Right cardiac atrium (tissue), 5 donors: Measurements from ENCODE around the gene MST1. TPM values are rescaled to one million over a fixed set of nuclear protein-coding genes. Genes with fewer than 3 reads are reported as not detected.

Source experiments
- ATAC-seq, 2 donors: fragments of 200-7000 bp; cut with Tn5 transposase; one replicate each; pipeline versions ENCODE4 v1.8.0 to v1.9.1; 2020; ENCODE audit warnings: moderate library complexity in 2 of 2, mild to moderate bottlenecking in 1 of 2
- DNase-seq, 3 donors: peaks; one replicate each; pipeline ENCODE4 v3.0.0-alpha.2; 2020
- H3K27ac ChIP-seq: one replicate; pipeline ENCODE4 v1.5.1; 2013; ENCODE audit warnings: mild to moderate bottlenecking, low read length, control low read depth, moderate library complexity
- H3K27me3 ChIP-seq: one replicate; pipeline ENCODE4 v1.6.1; 2013; ENCODE audit not compliant: control insufficient read depth, insufficient read depth
- H3K4me1 ChIP-seq: one replicate; pipeline ENCODE4 v1.6.1; 2013; ENCODE audit warnings: low read length; ENCODE audit not compliant: control insufficient read depth, insufficient read depth
- H3K4me3 ChIP-seq: one replicate; pipeline ENCODE4 v1.5.1; 2013; ENCODE audit warnings: low read length, control low read depth
- H3K9me3 ChIP-seq: one replicate; pipeline ENCODE4 v1.6.1; 2013; ENCODE audit warnings: low read length; ENCODE audit not compliant: control insufficient read depth
- WGBS: extraction: QIAGEN DNeasy Blood & Tissue Kit; methylation state at CpG from one replicate; pipeline ENCODE4 v1.1.7; 2013; 5-methylcytosine and 5-hydroxymethylcytosine counted together
- intact Hi-C, 4 donors: fragments of 100-400 bp; cut with DNase I; formaldehyde crosslinking; loops; one replicate each; pipeline versions ENCODE4 v1.11.0 to v1.14.0; 2022 to 2023
- polyA plus RNA-seq: library from polyadenylated mRNA; stranded (reverse); fragments of 200-250 nt; gene quantifications from one replicate; pipeline ENCODE4 v1.2.3, GENCODE V29; 2013
- total RNA-seq, 4 donors: library from RNA; stranded (reverse); fragmentation: NEBNext Ultra II Directional; extraction: Animal tissue kit (Norgen Biotek cat#: 25700); gene quantifications; one replicate each; pipeline ENCODE4 v1.2.1, GENCODE V29; 2021
- donor health status: healthy with polysubstance abuse.
- donor health status: DM: no; HTN: yes; CAD: no.
- donor health status: DM: no; HTN: no; CAD: no.
- donor health status: DM: no; HTN: yes; CAD: no; lungs with severe emphysema.
- donor health status: DM: yes; HTN: yes; CAD: no.

The MST1 gene
- total and polyA plus RNA-seq, 5 donors, result 3.5 to 7.5 (median 6.2) TPM

- Histone ChIP-seq H3K4me1 (no peaks in the 10 kb centered on the region), H3K9me3 (no peaks in the 10 kb centered on the region), H3K4me3 (no peak overlapping the region), H3K27me3 (no peaks in the 10 kb centered on the region), H3K27ac (no peak overlapping the region)
- ATAC-seq, result no peak
- no peak for DNase-seq
- intact Hi-C loops, result loop anchor here in 1 of 4 donors (5.0 kb wide), 1 partner anchor 107 kb away; no protein-coding TSS in a partner anchor
- 100% methylated on average over 1 of the region's 1 CpG for WGBS
Measured at GRCh38 chr3:49663831-49664230, 25.4 kb downstream of the MST1 start.

GRCh38 chr3:49662720-49663413 is 26.4 kb downstream of the MST1 start:
- ATAC-seq (no peak), DNase-seq (no peak)
- H3K4me1 ChIP-seq, result no peaks in the 10 kb centered on the region
- H3K9me3 ChIP-seq, result no peaks in the 10 kb centered on the region
- H3K27me3 ChIP-seq, result no peaks in the 10 kb centered on the region
- WGBS, result 95% methylated on average over 34 of the region's 34 CpGs
- H3K27ac ChIP-seq, result no peak overlapping the region
- H3K4me3 ChIP-seq, result no peak overlapping the region
- intact Hi-C loops, result loop anchor here in 1 of 4 donors (5.0 kb wide), 1 partner anchor 106 kb away; no protein-coding TSS in a partner anchor

- Histone ChIP-seq H3K4me3 (no peak overlapping the region), H3K27me3 (no peaks in the 10 kb centered on the region), H3K4me1 (no peaks in the 10 kb centered on the region), H3K27ac (no peak overlapping the region), H3K9me3 (no peaks in the 10 kb centered on the region)
- ATAC-seq (no peak), DNase-seq (no peak)
- intact Hi-C loops, result loop anchor here in 1 of 4 donors (5.0 kb wide), 1 partner anchor 105 kb away; no protein-coding TSS in a partner anchor
- WGBS, result 87% methylated on average over 22 of the region's 22 CpGs
Measured at GRCh38 chr3:49662021-49662420, 27.3 kb downstream of the MST1 start.

GRCh38 chr3:49661281-49661680 is 28.0 kb downstream of the MST1 start:
- no peaks in the 10 kb centered on the region for H3K4me1 ChIP-seq
- 84% methylated on average over 14 of the region's 14 CpGs for WGBS
- H3K27ac ChIP-seq, result no peak overlapping the region
- H3K9me3 ChIP-seq, result no peaks in the 10 kb centered on the region
- no peak for DNase-seq
- no peaks in the 10 kb centered on the region for H3K27me3 ChIP-seq
- no peak for ATAC-seq
- intact Hi-C loops, result loop anchor here in 1 of 4 donors (5.0 kb wide), 1 partner anchor 104 kb away; no protein-coding TSS in a partner anchor
- no peak overlapping the region for H3K4me3 ChIP-seq

- WGBS, result 54% methylated on average over 4 of the region's 4 CpGs
- no peak for DNase-seq
- H3K4me3 ChIP-seq, result no peak overlapping the region
Measured at GRCh38 chr3:49659756-49660155, 29.5 kb downstream of the MST1 start.

GRCh38 chr3:49658711-49659110 is 30.6 kb downstream of the MST1 start:
- DNase-seq (no peak), ATAC-seq (no peak)
- Histone ChIP-seq H3K27me3 (no peaks in the 10 kb centered on the region), H3K4me3 (no peak overlapping the region), H3K4me1 (no peaks in the 10 kb centered on the region), H3K9me3 (no peaks in the 10 kb centered on the region), H3K27ac (no peak overlapping the region)
- intact Hi-C loops, result no loop called here
- WGBS, result 68% methylated on average over 2 of the region's 2 CpGs

More at GRCh38 chr3:49659756-49660155, 29.5 kb downstream of the MST1 start:
- ATAC-seq, result no peak
- no peaks in the 10 kb centered on the region for H3K9me3 ChIP-seq
- H3K27me3 ChIP-seq, result no peaks in the 10 kb centered on the region
- intact Hi-C loops, result loop anchor here in 1 of 4 donors (5.0 kb wide), 1 partner anchor 102 kb away; no protein-coding TSS in a partner anchor
- H3K27ac ChIP-seq, result no peak overlapping the region
- no peaks in the 10 kb centered on the region for H3K4me1 ChIP-seq

- no peak for ATAC-seq
- DNase-seq, result no peak
- no peak overlapping the region for H3K27ac ChIP-seq
- H3K9me3 ChIP-seq, result no peaks in the 10 kb centered on the region
- H3K4me1 ChIP-seq, result no peaks in the 10 kb centered on the region
- no peaks in the 10 kb centered on the region for H3K27me3 ChIP-seq
- WGBS, result 90% methylated on average over 36 of the region's 36 CpGs
- intact Hi-C loops, result no loop called here
- H3K4me3 ChIP-seq, result no peak overlapping the region
Measured at GRCh38 chr3:49657208-49657915, 31.9 kb downstream of the MST1 start.

- Histone ChIP-seq H3K9me3 (no peaks in the 10 kb centered on the region), H3K4me1 (no peaks in the 10 kb centered on the region), H3K27ac (no peak overlapping the region), H3K27me3 (no peaks in the 10 kb centered on the region), H3K4me3 (no peak overlapping the region)
- ATAC-seq, result no peak
- intact Hi-C loops, result no loop called here
- no peak for DNase-seq
- WGBS, result 61% methylated on average over 18 of the region's 18 CpGs
Measured at GRCh38 chr3:49656541-49657112, 32.6 kb downstream of the MST1 start.

- Histone ChIP-seq H3K27me3 (no peaks in the 10 kb centered on the region), H3K4me3 (no peak overlapping the region), H3K9me3 (no peaks in the 10 kb centered on the region), H3K27ac (no peak overlapping the region), H3K4me1 (no peaks in the 10 kb centered on the region)
- WGBS, result 94% methylated on average over 19 of the region's 19 CpGs
- DNase-seq, result no peak
- no peak for ATAC-seq
- intact Hi-C loops, result no loop called here
Measured at GRCh38 chr3:49655731-49656285, 33.5 kb downstream of the MST1 start.

GRCh38 chr3:49654955-49655556 is 34.2 kb downstream of the MST1 start:
- H3K4me1 ChIP-seq, result no peaks in the 10 kb centered on the region
- 83% methylated on average over 10 of the region's 10 CpGs for WGBS
- ATAC-seq (no peak), DNase-seq (peak in 1 of 3 donors; percentile 38)
- no peaks in the 10 kb centered on the region for H3K9me3 ChIP-seq
- H3K4me3 ChIP-seq, result no peak overlapping the region
- intact Hi-C loops, result no loop called here
- no peaks in the 10 kb centered on the region for H3K27me3 ChIP-seq
- H3K27ac ChIP-seq, result no peak overlapping the region
